ENCODE measurements around the gene EN1.

DNA sequence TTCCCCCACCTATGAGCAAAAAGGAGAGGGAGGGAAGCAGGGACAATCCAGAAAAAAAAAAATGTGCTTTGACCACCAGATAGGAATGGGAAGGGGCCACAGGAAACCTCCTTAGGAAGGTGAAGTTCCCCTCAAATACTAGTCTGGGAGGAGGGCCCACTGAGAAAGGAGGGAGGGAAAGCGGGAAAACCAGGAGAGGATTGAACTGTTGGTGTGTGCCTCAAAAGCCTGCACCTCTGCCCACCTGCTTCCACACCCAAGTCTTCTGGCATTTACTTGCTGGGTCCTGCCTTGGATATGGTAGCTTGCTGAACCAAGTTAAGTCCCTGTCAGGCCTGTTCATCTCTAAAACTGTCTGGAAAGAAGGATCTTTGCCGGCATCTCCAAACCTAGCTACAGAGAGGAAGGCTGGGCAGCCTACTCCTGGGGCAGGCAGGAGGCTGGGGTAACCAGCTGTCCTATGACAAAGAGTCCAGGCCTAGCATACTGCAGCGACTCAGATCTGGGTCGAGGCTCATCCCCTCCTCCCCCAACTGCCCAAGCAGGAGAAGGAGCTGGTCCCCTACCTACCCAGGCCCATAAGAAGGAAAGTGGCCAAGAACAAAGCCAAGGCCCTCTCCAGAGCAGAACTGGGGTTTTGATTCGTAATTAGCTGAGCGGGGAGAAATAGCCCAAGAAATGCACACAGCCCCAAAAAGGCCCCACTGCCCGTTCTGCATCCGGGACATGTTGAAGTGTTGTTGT, 3.0 kb downstream of the EN1 start:
- TF ChIP-seq POLR2A (IDR thresholded peaks at IDR 0.05; ENCODE audit: low read depth, low read length): no peak
- TF ChIP-seq POLR2AphosphoS5 (IDR thresholded peaks at IDR 0.05; ENCODE audit: low read depth, low read length): no peak
- no peak for TF ChIP-seq TAF1 (IDR thresholded peaks at IDR 0.05; ENCODE audit: borderline replicate concordance, low read depth, low read length)
